Epithelial cell of esophagus (primary cell): ENCODE results near the gene GNG4.
A peak's percentile ranks its signal among the peaks of the same experiment; 100 is the strongest.
"Not testable (repeated sequence)": the region's sequence is repeated elsewhere in the genome, so short reads cannot be mapped to it uniquely, and the experiment has no call there.

Experiments
- DNase-seq: peaks from one replicate; pipeline ENCODE4 v3.0.0; 2010; ENCODE audit warnings: low read depth
- H3K4me3 ChIP-seq: 2 replicates; pipeline ENCODE4 v1.5.1; 2011; ENCODE audit warnings: mild to moderate bottlenecking, low read length, control low read depth
- CTCF ChIP-seq: IDR thresholded peaks from 2 replicates; pipeline ENCODE4 v1.5.1; 2011; ENCODE audit warnings: low read depth, mild to moderate bottlenecking, low read length, control low read depth, inconsistent platforms; ENCODE audit not compliant: insufficient read depth; ENCODE audit errors: missing control alignments

Gene GNG4

GRCh38 chr1:235586413-235586812 lies 63.2 kb downstream of the GNG4 start:
- no peak for TF ChIP-seq CTCF
- DNase-seq = no peak
- no peak overlapping the region for H3K4me3 ChIP-seq

GRCh38 chr1:235584973-235585372 lies 64.6 kb downstream of the GNG4 start:
- TF ChIP-seq CTCF = no peak
- no peak for DNase-seq
- H3K4me3 ChIP-seq = no peak overlapping the region

- H3K4me3 ChIP-seq = no peak overlapping the region
- TF ChIP-seq CTCF = peak; percentile 9
- peak; percentile 33 for DNase-seq
Observed at GRCh38 chr1:235583511-235584001, 66.0 kb downstream of the GNG4 start.

DNA sequence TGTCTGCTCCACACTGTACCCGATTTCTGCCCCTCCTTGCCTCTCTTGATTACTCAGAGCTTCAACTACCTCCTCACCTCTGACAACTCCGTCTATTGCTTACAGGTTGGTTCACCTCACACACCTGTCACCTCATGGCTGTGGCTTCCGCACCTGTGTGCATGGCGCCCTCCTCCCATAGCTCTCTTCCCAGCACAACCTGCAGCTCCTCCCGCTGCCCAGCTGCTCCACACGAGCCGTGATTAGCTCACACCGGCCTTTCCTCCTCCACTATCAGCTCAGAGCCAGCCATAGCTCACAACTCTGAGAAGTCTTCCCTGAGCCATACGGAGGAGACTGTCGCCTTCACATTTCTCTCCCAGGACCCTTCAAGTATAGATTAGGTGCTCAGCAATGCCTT lies 67.5 kb downstream of the GNG4 start:
- TF ChIP-seq CTCF = no peak
- no peak for DNase-seq
- H3K4me3 ChIP-seq = no peak overlapping the region

GRCh38 chr1:235579891-235580290 lies 69.7 kb downstream of the GNG4 start:
- H3K4me3 ChIP-seq = no peak overlapping the region

DNA sequence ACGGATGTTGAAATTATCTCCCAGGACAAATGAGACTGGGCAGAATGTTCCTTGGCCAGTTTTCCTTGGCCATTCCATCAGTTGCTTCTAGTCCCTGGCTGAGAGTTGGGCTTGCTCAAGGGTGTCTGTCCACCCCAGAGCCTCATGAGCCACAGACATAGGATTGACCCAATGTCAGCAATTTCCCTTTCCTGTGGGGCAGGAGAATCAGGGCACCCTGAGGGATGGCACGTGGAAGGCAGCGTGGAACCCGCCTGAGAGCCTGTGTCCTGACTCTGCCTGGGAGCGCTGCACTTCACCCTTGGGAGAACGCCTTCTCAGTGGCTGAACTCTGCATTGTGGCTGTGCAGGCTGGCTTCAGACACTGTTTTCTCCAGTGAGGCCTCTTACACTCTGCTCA lies 74.0 kb downstream of the GNG4 start:
- no peak for DNase-seq
- no peak overlapping the region for H3K4me3 ChIP-seq
- TF ChIP-seq CTCF = no peak

More at GRCh38 chr1:235579891-235580290, 69.7 kb downstream of the GNG4 start:
- DNase-seq = no peak
- TF ChIP-seq CTCF = no peak

DNA sequence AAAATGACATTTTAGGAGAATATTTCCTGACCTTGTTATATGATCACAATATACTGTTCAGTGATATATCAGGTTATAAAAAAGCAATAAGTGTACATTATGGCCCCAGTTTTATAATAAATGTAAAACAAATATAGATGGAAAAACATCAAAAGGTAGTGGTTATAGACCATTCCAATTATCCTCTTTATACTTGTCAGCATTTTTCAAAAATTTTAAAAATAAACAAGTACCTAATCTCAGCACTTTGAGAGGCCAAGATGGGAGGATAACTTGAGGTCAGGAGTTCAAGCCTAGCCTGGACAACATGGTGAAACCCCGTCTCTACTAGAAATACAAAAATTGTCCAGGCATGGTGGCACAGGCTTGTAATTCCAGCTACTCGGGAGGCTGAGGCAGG lies 75.7 kb downstream of the GNG4 start:
- no peak overlapping the region for H3K4me3 ChIP-seq
- TF ChIP-seq CTCF = no peak
- DNase-seq = no peak

- not testable (repeated sequence) for DNase-seq, H3K4me3 ChIP-seq
Observed at GRCh38 chr1:235572971-235573370, 76.6 kb downstream of the GNG4 start.
